Uterus (tissue), 4 donors: Measurements from ENCODE around the gene FKBP11. TPM values are rescaled to one million over a fixed set of nuclear protein-coding genes. Genes with fewer than 3 reads are reported as not detected.
A peak's percentile ranks its signal among the peaks of the same experiment; 100 is the strongest.

Source experiments
- DNase-seq, 2 donors: peaks; one replicate each; pipeline ENCODE4 v3.0.0-alpha.2; 2019 to 2020
- H3K27ac ChIP-seq, 2 donors: fragments of 200-600 bp; sonication (generic); 1 replicate in 1 of 2; 2 replicates in 1 of 2; pipeline ENCODE4 v1.5.1; 2016 to 2018
- H3K27me3 ChIP-seq, 2 donors: fragments of 200-600 bp; sonication (generic); one replicate each; pipeline ENCODE4 v1.5.1; 2018 to 2019; ENCODE audit warnings: control low read depth in 1 of 2
- H3K36me3 ChIP-seq, 2 donors: fragments of 200-600 bp; sonication (generic); one replicate each; pipeline ENCODE4 v1.5.1; 2019; ENCODE audit warnings: control low read depth in 1 of 2
- H3K4me1 ChIP-seq, 2 donors: fragments of 200-600 bp; sonication (generic); one replicate each; pipeline ENCODE4 v1.5.1; 2018 to 2019; ENCODE audit warnings: control low read depth in 1 of 2
- H3K4me3 ChIP-seq, 2 donors: fragments of 200-600 bp; sonication (generic); 1 replicate in 1 of 2; 2 replicates in 1 of 2; pipeline ENCODE4 v1.5.1; 2018 to 2019; ENCODE audit warnings: mild to moderate bottlenecking in 1 of 2
- H3K9me3 ChIP-seq, 2 donors: fragments of 200-600 bp; sonication (generic); one replicate each; pipeline ENCODE4 v1.5.1; 2019; ENCODE audit warnings: control low read depth in 1 of 2
- POLR2A ChIP-seq, 2 donors: fragments of 450-650 bp; IDR thresholded peaks; one replicate each; pipeline ENCODE4 v1.6.1; 2016; ENCODE audit warnings: antibody characterized with exemption in 2 of 2, mild to moderate bottlenecking in 1 of 2, moderate library complexity in 1 of 2
- intact Hi-C: fragments of 100-400 bp; cut with DNase I; formaldehyde crosslinking; loops from one replicate; pipeline ENCODE4 v1.15.1; 2023; ENCODE audit warnings: low total_unique reads
- total RNA-seq, 4 donors: library from RNA; depleted of rRNA in 3 of 4; stranded (reverse); fragments of >200 nt in 3 of 4; gene quantifications; one replicate each; pipeline versions ENCODE4 v1.1.0 to v1.2.4, GENCODE V29; 2014 to 2023
- TF ChIP-seq, protein P1 (sequence below), 4 experiments: fragments of 200-600 bp in 2 of 4; fragments of 450-650 bp in 2 of 4; sonication (generic) in 2 of 4; IDR thresholded peaks; one replicate each; pipeline ENCODE4 v1.5.1; 2016 to 2019; ENCODE audit warnings: antibody characterized with exemption in 4 of 4, mild to moderate bottlenecking in 2 of 4, moderate library complexity in 1 of 4
- donor health status: DM: yes; HTN: yes; CAD: no.

The FKBP11 gene
- total RNA-seq, 4 donors from 2014 or later = 1.2 to 22.0 (median 5.5) TPM

DNA sequence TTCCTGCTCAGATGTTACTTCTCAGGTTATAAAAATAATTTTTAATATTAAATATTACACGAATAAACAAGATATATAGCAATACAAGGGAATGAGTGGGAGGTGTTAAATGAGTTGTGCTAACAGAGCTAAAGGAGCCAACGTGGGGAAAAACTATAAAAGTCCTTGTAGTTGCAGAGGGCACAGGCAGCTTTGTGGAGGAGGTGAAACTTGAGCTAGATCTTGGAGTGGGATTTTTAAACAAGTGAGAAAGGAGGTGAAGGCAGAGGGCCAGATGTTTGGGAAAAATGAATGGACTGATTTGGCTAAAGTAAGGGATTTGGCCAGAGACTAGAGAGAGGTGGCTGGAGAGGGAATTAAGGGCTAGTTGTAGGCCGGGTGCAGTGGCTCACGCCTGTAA lies 5.2 kb upstream of the FKBP11 start:
- Histone ChIP-seq H3K27me3 (no peaks in the 10 kb centered on the region), H3K4me1 (no peaks in the 10 kb centered on the region), H3K36me3 (no peaks in the 10 kb centered on the region), H3K27ac (no peak overlapping the region), H3K4me3 (no peak overlapping the region), H3K9me3 (no peaks in the 10 kb centered on the region)
- intact Hi-C loops = no loop called here
- DNase-seq = no peak
- no peak for TF ChIP-seq POLR2A (IDR thresholded peaks at IDR 0.05)
- TF ChIP-seq, protein P1, sequence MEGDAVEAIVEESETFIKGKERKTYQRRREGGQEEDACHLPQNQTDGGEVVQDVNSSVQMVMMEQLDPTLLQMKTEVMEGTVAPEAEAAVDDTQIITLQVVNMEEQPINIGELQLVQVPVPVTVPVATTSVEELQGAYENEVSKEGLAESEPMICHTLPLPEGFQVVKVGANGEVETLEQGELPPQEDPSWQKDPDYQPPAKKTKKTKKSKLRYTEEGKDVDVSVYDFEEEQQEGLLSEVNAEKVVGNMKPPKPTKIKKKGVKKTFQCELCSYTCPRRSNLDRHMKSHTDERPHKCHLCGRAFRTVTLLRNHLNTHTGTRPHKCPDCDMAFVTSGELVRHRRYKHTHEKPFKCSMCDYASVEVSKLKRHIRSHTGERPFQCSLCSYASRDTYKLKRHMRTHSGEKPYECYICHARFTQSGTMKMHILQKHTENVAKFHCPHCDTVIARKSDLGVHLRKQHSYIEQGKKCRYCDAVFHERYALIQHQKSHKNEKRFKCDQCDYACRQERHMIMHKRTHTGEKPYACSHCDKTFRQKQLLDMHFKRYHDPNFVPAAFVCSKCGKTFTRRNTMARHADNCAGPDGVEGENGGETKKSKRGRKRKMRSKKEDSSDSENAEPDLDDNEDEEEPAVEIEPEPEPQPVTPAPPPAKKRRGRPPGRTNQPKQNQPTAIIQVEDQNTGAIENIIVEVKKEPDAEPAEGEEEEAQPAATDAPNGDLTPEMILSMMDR (IDR thresholded peaks at IDR 0.05) = no peak

DNA sequence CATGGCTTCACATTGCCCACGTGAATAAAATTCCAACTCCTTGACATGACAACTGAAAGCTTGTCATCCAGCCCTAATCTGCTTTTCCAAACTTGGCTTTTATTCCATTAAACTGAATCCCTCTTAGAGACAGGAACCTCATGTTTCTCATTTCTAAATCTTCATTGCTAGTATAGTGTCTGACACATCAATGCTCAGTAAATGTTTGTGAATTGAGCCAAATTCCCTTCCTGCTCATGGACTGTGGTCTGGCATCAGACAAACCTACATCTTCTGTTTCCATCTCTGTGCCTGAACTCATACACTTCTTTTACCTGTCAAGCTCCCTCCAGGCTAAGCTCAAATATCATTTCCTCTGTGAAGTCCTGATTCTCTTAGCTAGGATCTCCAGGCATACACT lies 4.3 kb upstream of the FKBP11 start:
- intact Hi-C loops = no loop called here
- no peaks in the 10 kb centered on the region for H3K4me1 ChIP-seq
- H3K27me3 ChIP-seq = no peaks in the 10 kb centered on the region
- H3K4me3 ChIP-seq = no peak overlapping the region
- H3K36me3 ChIP-seq = no peaks in the 10 kb centered on the region
- no peak for DNase-seq
- H3K27ac ChIP-seq = no peak overlapping the region
- H3K9me3 ChIP-seq = no peaks in the 10 kb centered on the region
- TF ChIP-seq, protein P1 (IDR thresholded peaks at IDR 0.05) = no peak
- TF ChIP-seq POLR2A (IDR thresholded peaks at IDR 0.05) = no peak

DNA sequence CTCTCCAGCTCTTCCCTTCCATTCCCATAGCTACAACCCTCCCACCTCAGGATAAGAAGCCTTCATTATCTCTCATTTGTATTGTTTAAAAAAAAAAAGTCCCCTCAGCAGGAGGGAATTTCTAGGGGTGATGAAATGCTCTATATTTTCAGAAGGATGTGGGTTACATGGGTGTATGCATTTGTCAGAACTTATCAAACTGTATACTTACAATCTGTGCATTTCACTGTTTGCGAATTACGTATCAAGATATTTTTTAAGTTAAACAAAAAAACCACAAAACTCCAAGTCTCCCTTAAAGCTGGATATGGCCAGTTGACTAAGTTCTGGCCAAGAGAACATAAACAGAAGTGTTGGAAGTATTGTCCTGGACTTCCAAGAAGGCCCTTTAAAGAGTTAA lies 2.0 kb upstream of the FKBP11 start:
- Histone ChIP-seq H3K27ac (no peak overlapping the region), H3K9me3 (no peaks in the 10 kb centered on the region), H3K27me3 (no peaks in the 10 kb centered on the region), H3K4me3 (no peak overlapping the region), H3K36me3 (no peaks in the 10 kb centered on the region), H3K4me1 (peaks cover 0 to 3% of the 10 kb centered on the region in 2 donors)
- intact Hi-C loops = no loop called here
- TF ChIP-seq, protein P1 (IDR thresholded peaks at IDR 0.05) = no peak
- TF ChIP-seq POLR2A (IDR thresholded peaks at IDR 0.05) = no peak
- no peak for DNase-seq

DNA sequence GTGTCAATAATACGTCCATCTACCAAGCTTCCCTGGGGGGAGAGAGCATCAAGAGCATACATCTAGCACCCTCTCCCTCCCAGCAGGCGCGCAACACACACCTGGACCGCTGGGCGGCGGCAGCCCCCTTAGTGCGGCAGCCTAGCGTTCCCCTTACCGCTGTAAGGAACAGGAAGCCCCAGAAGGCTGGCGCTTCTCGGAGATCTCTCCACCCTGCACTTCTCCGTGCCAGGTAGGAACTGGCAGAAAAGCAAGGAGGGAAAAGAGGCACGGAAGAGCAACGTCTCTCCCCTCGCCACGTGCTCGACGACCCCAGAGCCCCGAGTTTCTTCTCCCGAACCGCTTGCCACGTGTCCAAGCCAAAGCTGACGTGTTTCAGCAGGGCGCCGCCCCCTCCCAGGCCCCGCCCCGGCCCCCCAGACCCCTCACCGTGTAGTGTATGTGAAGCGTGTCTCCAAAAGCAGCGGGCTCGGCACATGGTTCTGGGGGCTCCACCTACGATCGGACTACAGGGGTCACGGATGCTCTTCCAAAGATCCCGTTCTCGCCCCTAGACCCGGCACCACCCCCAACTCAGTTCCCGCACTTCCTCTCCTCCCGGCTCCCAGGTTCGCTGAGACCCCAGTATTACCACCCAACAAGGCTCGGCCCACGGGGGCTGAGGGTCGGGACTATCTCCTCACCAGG lies 532 bp downstream of the FKBP11 start:
- DNase-seq = peak; percentile 41 to 51
- H3K27ac ChIP-seq = peak overlapping the region; percentile 42 to 48

DNA sequence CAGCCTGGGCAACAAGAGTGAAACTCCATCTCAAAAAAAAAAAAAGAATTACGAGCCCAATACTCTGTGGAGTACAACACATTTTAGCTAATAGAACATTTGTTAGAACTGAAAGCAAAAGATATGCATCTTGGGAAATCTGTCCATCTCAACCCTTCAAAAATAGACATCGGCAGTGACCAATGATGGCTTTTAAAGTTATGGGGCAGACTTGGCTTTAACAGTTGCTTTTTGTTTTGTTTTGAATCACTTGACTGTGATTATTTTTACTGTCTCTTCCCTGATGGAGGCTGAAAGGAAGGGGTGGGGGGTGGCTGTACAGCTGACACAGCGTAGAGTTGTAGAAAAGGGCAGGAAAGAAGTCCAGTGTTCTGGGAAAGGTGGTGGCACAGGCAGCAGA lies 2.2 kb downstream of the FKBP11 start:
- TF ChIP-seq, protein P1 (IDR thresholded peaks at IDR 0.05) = no peak
- no peak for TF ChIP-seq POLR2A (IDR thresholded peaks at IDR 0.05)
- intact Hi-C loops = no loop called here
- DNase-seq = no peak
- Histone ChIP-seq H3K4me1 (peaks cover 0 to 3% of the 10 kb centered on the region in 2 donors), H3K27me3 (no peaks in the 10 kb centered on the region), H3K36me3 (no peaks in the 10 kb centered on the region), H3K27ac (no peak overlapping the region), H3K4me3 (no peak overlapping the region), H3K9me3 (no peaks in the 10 kb centered on the region)

More for the DNA sequence above, 532 bp downstream of the FKBP11 start:
- intact Hi-C loops = no loop called here
- TF ChIP-seq, protein P1 (IDR thresholded peaks at IDR 0.05) = peak; percentile 44 to 64 (median 61)
- TF ChIP-seq POLR2A (IDR thresholded peaks at IDR 0.05) = no peak
- Histone ChIP-seq H3K27me3 (no peaks in the 10 kb centered on the region), H3K9me3 (no peaks in the 10 kb centered on the region), H3K36me3 (no peaks in the 10 kb centered on the region), H3K4me1 (peaks cover 0 to 3% of the 10 kb centered on the region in 2 donors), H3K4me3 (peak overlapping the region; percentile 79 to 82)
